DND-41 (cell line): ENCODE data around the gene SRA1.

Experiments used
- EZH2 ChIP-seq: IDR thresholded peaks from 3 replicates; pipeline ENCODE4 v1.6.1; 2012; ENCODE audit warnings: borderline replicate concordance, low read depth, mild to moderate bottlenecking, moderate library complexity, low read length, inconsistent platforms; ENCODE audit not compliant: severe bottlenecking
- TF ChIP-seq, protein P1 (sequence below): IDR thresholded peaks from 2 replicates; pipeline ENCODE4 v1.5.1; 2012; ENCODE audit warnings: borderline replicate concordance, low read length, moderate library complexity, mild to moderate bottlenecking; ENCODE audit not compliant: poor library complexity, severe bottlenecking; ENCODE audit errors: extremely low read depth

DNA sequence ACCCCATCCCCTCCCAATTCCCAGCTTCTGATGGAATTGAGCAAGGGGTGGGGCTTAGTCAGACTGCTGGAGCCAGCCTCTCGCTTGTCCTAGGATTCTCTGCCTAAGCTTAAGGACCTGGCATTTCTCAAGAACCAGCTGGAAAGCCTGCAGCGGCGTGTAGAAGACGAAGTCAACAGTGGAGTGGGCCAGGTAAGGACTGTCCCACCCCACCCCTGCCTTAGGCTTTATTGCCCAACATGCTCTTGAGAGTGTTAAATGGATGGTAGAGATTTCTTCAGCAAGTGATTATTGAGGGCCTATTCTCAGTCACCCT, 8.5 kb upstream of the SRA1 start:
- TF ChIP-seq EZH2 = no peak
- TF ChIP-seq, protein P1, sequence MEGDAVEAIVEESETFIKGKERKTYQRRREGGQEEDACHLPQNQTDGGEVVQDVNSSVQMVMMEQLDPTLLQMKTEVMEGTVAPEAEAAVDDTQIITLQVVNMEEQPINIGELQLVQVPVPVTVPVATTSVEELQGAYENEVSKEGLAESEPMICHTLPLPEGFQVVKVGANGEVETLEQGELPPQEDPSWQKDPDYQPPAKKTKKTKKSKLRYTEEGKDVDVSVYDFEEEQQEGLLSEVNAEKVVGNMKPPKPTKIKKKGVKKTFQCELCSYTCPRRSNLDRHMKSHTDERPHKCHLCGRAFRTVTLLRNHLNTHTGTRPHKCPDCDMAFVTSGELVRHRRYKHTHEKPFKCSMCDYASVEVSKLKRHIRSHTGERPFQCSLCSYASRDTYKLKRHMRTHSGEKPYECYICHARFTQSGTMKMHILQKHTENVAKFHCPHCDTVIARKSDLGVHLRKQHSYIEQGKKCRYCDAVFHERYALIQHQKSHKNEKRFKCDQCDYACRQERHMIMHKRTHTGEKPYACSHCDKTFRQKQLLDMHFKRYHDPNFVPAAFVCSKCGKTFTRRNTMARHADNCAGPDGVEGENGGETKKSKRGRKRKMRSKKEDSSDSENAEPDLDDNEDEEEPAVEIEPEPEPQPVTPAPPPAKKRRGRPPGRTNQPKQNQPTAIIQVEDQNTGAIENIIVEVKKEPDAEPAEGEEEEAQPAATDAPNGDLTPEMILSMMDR = no peak
